SK-N-SH treated with all-trans-retinoic acid at 6 μM for 48 hours (cell line): ENCODE results near the gene CNPPD1.
"Not testable (repeated sequence)": the region's sequence is repeated elsewhere in the genome, so short reads cannot be mapped to it uniquely, and the experiment has no call there.

Experiments
- ATAC-seq: fragments of 200-7000 bp; cut with Tn5 transposase; 3 replicates; pipeline ENCODE4 v1.9.1; 2020; ENCODE audit warnings: mild to moderate bottlenecking, moderate library complexity
- ARNTL ChIP-seq: fragments of 450-650 bp; formaldehyde crosslinking; IDR thresholded peaks from 2 replicates; pipeline ENCODE4 v1.5.0; 2020; ENCODE audit warnings: low read depth, mild to moderate bottlenecking, moderate library complexity, borderline replicate concordance
- BACH2 ChIP-seq: fragments of 250-450 bp; sonication (Bioruptor Pico); IDR thresholded peaks from 2 replicates; pipeline ENCODE4 v1.9.0; 2021; ENCODE audit warnings: mild to moderate bottlenecking, borderline replicate concordance
- CREB5 ChIP-seq: fragments of 250-450 bp; sonication (Bioruptor Pico); IDR thresholded peaks from 2 replicates; pipeline ENCODE4 v1.5.1; 2020; ENCODE audit warnings: low read depth, mild to moderate bottlenecking, moderate library complexity
- CSDC2 ChIP-seq: fragments of 250-450 bp; sonication (Bioruptor Pico); IDR thresholded peaks from 2 replicates; pipeline ENCODE4 v1.5.0; 2020; ENCODE audit warnings: mild to moderate bottlenecking, moderate library complexity
- GLIS3 ChIP-seq: fragments of 250-450 bp; sonication (Bioruptor Pico); IDR thresholded peaks from 2 replicates; pipeline ENCODE4 v1.5.0; 2020; ENCODE audit warnings: mild to moderate bottlenecking, moderate library complexity
- ISL1 ChIP-seq: fragments of 250-450 bp; sonication (Bioruptor Pico); IDR thresholded peaks from 2 replicates; pipeline ENCODE4 v2.1.2; 2022; ENCODE audit warnings: mild to moderate bottlenecking, moderate library complexity
- OSR1 ChIP-seq: fragments of 250-450 bp; sonication (Bioruptor Pico); IDR thresholded peaks from 2 replicates; pipeline ENCODE4 v1.8.0; 2022; ENCODE audit warnings: moderate library complexity, mild to moderate bottlenecking, inconsistent platforms
- PATZ1 ChIP-seq: fragments of 250-450 bp; sonication (Bioruptor Pico); IDR thresholded peaks from 2 replicates; pipeline ENCODE4 v1.8.0; 2020; ENCODE audit warnings: mild to moderate bottlenecking, moderate library complexity, borderline replicate concordance
- POU6F1 ChIP-seq: fragments of 250-450 bp; sonication (Bioruptor Pico); IDR thresholded peaks from 2 replicates; pipeline ENCODE4 v1.8.0; 2021; ENCODE audit warnings: low read depth, mild to moderate bottlenecking, moderate library complexity, borderline replicate concordance
- PPARA ChIP-seq: fragments of 250-450 bp; sonication (Bioruptor Pico); IDR thresholded peaks from 2 replicates; pipeline ENCODE4 v1.5.0; 2020; ENCODE audit warnings: mild to moderate bottlenecking, borderline replicate concordance
- SNAI2 ChIP-seq: fragments of 250-450 bp; sonication (Bioruptor Pico); IDR thresholded peaks from 2 replicates; pipeline ENCODE4 v1.5.0; 2020; ENCODE audit warnings: mild to moderate bottlenecking, moderate library complexity
- TCF4 ChIP-seq: fragments of 250-450 bp; sonication (Bioruptor Pico); IDR thresholded peaks from 2 replicates; pipeline ENCODE4 v1.8.0; 2021; ENCODE audit warnings: mild to moderate bottlenecking, moderate library complexity, borderline replicate concordance
- TOX ChIP-seq: fragments of 250-450 bp; sonication (Bioruptor Pico); IDR thresholded peaks from 2 replicates; pipeline ENCODE4 v1.8.0; 2021; ENCODE audit warnings: mild to moderate bottlenecking, moderate library complexity, borderline replicate concordance
- TSHZ2 ChIP-seq: fragments of 250-450 bp; sonication (Bioruptor Pico); IDR thresholded peaks from 2 replicates; pipeline ENCODE4 v1.5.0; 2020; ENCODE audit warnings: mild to moderate bottlenecking, moderate library complexity
- ZC3H10 ChIP-seq: fragments of 250-450 bp; sonication (Bioruptor Pico); IDR thresholded peaks from 2 replicates; pipeline ENCODE4 v1.5.1; 2021; ENCODE audit warnings: mild to moderate bottlenecking, moderate library complexity
- ZFP3 ChIP-seq: fragments of 250-450 bp; sonication (Bioruptor Pico); IDR thresholded peaks from 2 replicates; pipeline ENCODE4 v1.5.0; 2020; ENCODE audit warnings: mild to moderate bottlenecking, moderate library complexity
- ZFP30 ChIP-seq: fragments of 450-650 bp; formaldehyde crosslinking; IDR thresholded peaks from 2 replicates; pipeline ENCODE4 v1.5.0; 2022; ENCODE audit warnings: mild to moderate bottlenecking, moderate library complexity
- ZNF565 ChIP-seq: fragments of 450-650 bp; formaldehyde crosslinking; conservative IDR thresholded peaks from 2 replicates; pipeline ENCODE4 v1.5.0; 2020; ENCODE audit warnings: low read depth, mild to moderate bottlenecking, moderate library complexity
- ZNF70 ChIP-seq: fragments of 450-650 bp; formaldehyde crosslinking; IDR thresholded peaks from 2 replicates; pipeline ENCODE4 v1.5.0; 2020; ENCODE audit warnings: mild to moderate bottlenecking, moderate library complexity
- ZNF8 ChIP-seq: fragments of 450-650 bp; formaldehyde crosslinking; IDR thresholded peaks from 2 replicates; pipeline ENCODE4 v1.5.0; 2020; ENCODE audit warnings: mild to moderate bottlenecking, moderate library complexity

CNPPD1 gene

GRCh38 chr2:219204425-219205164 is 27.9 kb upstream of the CNPPD1 start:
- ATAC-seq, result no peak
- TF ChIP-seq ZNF8 (CRISPR knock-in tag) (no peak), PPARA (CRISPR knock-in tag) (no peak), ZFP30 (CRISPR knock-in tag) (no peak), ZNF70 (no peak), TSHZ2 (CRISPR knock-in tag) (no peak), ISL1 (no peak), TCF4 (CRISPR knock-in tag) (no peak), TOX (CRISPR knock-in tag) (no peak), ZFP3 (no peak), ZNF565 (CRISPR knock-in tag) (no peak), ARNTL (CRISPR knock-in tag) (no peak), POU6F1 (CRISPR knock-in tag) (no peak), GLIS3 (CRISPR knock-in tag) (no peak), PATZ1 (CRISPR knock-in tag) (no peak), OSR1 (no peak), SNAI2 (CRISPR knock-in tag) (no peak), CSDC2 (CRISPR knock-in tag) (no peak)

- ATAC-seq, result not testable (repeated sequence)
Measured at GRCh38 chr2:219201331-219201730, 24.6 kb upstream of the CNPPD1 start.

GRCh38 chr2:219200502-219201326 is 24.0 kb upstream of the CNPPD1 start:
- ATAC-seq, result not testable (repeated sequence)

- ATAC-seq, result no peak
- TF ChIP-seq GLIS3 (CRISPR knock-in tag) (no peak), TCF4 (CRISPR knock-in tag) (no peak), ISL1 (no peak), POU6F1 (CRISPR knock-in tag) (no peak), CREB5 (CRISPR knock-in tag) (no peak), OSR1 (no peak), ZNF70 (no peak), BACH2 (no peak), CSDC2 (CRISPR knock-in tag) (no peak), ZNF565 (CRISPR knock-in tag) (no peak), PATZ1 (CRISPR knock-in tag) (no peak), ZC3H10 (CRISPR knock-in tag) (no peak)
Measured at GRCh38 chr2:219199470-219200211, 22.9 kb upstream of the CNPPD1 start.
